ELF-1 (cell line): ENCODE results near the gene HHIPL1.

Source experiments
- DNase-seq: peaks from one replicate; pipeline ENCODE4 v3.0.0-alpha.2; 2016; ENCODE audit warnings: low read depth, low spot score

Gene HHIPL1

GRCh38 chr14:99644723-99645544 is at the start of gene HHIPL1:
HHIPL1 (plus strand) TSS chr14:99645129; CDS start chr14:99645208, 79 bp downstream.
- no peak for DNase-seq

- no peak for DNase-seq
Measured at GRCh38 chr14:99595524-99595923, 49.4 kb upstream of the HHIPL1 start.

GRCh38 chr14:99596071-99596627 is 48.8 kb upstream of the HHIPL1 start:
- no peak for DNase-seq

- DNase-seq, result no peak
Measured at GRCh38 chr14:99596772-99597171, 48.2 kb upstream of the HHIPL1 start.

DNA sequence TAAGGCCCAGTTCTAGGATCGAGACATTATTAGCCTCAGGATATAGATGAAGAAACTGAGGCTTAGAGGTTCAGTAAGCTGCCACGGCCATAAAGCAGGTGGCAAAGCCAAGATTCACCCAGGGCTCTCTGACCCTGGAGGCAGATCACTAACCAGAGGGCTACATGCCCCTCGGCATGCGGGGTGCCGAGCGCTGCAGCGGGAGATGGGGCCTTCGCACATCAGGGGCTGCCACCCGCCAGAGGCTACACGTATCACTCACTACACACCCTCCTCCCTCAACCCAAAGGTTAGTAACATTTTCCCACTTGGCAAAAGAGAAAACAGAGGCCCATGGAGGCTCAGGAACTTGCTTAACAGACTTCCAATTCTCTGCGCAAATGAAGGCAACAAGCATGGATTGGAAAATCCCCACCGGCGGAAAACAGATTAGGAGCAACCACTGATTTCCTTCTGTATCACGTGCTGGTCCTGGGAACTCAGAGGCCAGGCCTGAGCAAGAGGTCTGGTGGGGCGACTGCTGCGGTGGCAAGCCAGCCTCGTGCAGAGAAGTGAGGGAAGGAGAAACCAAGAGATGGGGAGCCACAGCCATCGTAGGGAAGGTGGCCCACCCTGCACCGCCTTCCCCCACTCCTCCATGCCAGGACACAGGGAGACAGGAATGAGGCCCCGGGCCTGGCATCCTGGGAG is 46.9 kb upstream of the HHIPL1 start:
- DNase-seq, result no peak

- DNase-seq, result no peak
Measured at GRCh38 chr14:99598774-99599173, 46.2 kb upstream of the HHIPL1 start.

DNA sequence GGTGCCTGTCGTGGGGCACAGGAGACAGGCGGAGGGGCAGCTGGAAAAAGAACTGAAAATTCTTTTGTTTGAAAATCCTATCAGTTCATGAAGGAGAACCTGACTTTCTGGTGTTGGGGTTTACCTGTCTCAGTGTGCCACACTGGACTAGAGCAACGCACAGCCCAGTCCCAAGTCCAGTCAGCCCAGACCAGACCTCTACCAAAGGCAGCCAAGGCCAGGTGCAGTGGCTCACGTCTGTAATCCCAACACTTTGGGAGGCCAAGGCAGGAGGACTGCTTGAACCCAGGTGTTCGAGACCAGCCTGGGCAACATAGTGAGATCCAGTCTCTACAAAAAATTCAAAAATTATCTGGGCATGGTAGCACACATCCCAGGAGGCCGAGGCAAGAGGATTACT is 45.5 kb upstream of the HHIPL1 start:
- no peak for DNase-seq

- no peak for DNase-seq
Measured at GRCh38 chr14:99600232-99600888, 44.6 kb upstream of the HHIPL1 start.

DNA sequence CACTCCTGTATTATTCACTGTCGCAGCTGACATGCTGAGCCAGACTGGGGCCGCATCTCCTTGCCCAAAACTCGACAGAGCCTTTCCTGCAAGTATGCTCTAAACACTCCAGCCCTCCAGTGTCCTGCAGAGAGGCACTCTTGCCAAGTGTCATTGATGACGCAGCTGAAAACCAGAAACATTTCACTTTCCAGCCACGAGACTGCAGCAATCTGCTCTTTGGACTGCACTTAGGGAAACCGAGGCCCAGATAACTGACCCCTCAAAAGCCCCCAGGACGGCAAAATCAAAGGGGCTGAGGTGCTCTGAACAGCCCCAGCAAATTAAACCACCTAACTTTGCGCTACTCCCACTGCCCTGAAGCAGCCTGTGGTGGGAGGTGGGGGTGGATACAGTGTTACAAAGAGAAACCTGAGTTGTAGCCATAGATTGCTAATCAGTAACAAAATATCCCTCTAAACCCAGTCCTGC is 43.5 kb upstream of the HHIPL1 start:
- DNase-seq, result no peak

DNA sequence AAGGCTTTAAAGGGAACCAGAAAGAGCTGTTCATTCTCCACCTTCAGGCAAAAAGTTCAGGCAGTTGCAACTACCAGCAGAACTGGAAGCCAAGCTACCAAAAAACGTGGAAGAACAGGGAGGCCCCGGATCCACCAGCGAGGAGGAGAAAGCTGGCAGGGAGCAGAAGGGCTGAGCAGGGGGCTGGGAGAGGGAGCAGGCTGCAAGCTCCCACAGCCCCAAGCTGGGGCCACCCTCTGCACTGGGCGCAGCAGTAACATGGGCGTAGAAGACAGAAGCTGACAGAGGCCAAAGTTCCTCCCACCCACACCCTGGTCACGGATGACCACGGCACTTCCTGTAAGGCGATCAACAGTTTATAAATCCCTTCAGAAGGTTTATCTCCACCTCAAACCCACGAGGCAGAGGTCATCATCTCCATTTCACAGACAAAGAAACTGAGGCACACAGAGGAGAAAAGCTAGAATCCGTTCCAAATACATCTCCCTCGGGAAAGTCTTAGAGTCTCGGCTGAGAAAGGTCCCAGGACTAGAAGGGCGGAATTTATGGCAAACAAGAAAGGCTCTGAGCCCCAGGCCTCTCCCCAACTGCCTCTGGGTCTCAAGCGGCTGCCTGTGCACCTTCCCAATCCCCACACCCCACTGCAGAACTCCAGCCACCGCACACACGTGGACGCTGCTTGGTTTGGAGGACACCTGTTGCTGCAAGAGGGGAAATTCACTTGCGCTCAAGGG is 42.7 kb upstream of the HHIPL1 start:
- DNase-seq, result no peak

GRCh38 chr14:99602788-99603415 is 42.0 kb upstream of the HHIPL1 start:
- DNase-seq, result no peak

DNA sequence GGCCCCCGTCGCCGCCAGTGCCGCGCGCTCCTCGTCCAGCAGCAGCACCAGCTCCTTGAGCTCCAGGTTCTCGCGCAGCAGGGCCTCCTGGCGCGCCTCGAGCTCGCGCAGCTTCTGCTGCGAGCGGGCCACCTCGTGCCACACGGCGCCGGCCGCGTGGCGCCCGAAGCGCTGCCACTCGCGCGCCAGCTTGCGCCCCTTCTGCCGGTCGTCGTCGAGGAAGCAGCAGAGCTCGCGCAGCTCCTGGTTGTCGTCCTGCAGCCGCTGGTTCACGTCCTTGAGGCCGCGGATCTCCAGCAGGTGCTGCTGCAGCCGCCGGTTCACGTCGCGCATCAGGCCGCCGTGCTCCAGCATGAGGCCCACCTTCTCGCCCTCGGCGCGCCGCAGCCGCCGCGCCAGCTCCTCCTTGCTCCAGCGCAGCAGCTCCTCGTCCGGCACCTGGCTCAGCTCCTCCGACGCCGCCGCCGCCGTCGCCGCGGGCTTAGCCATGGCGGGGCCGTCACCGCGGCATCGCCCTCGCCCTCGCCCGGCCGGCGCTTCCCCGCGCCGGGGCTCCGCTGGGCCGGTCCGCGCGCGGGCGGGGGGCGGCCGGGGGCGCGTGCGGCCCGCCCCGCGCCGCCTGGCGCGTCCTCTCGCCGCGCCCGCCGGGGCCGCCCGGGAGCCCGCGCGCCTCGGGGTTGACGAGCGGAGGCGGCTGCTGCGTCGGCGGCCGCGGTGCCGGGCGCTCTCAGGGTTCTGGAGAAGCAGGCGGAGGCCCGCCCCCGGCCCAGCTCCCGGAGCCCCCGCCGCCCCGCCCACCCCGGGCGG is 41.3 kb upstream of the HHIPL1 start, which contains the start of gene CCDC85C:
CCDC85C (minus strand) TSS at position 737 of the 807 bp plus-strand sequence; CDS start at position 489, 248 bp downstream.
- peak; percentile 66 for DNase-seq

GRCh38 chr14:99604278-99604765 is 40.6 kb upstream of the HHIPL1 start:
- DNase-seq, result peak; percentile 97

DNA sequence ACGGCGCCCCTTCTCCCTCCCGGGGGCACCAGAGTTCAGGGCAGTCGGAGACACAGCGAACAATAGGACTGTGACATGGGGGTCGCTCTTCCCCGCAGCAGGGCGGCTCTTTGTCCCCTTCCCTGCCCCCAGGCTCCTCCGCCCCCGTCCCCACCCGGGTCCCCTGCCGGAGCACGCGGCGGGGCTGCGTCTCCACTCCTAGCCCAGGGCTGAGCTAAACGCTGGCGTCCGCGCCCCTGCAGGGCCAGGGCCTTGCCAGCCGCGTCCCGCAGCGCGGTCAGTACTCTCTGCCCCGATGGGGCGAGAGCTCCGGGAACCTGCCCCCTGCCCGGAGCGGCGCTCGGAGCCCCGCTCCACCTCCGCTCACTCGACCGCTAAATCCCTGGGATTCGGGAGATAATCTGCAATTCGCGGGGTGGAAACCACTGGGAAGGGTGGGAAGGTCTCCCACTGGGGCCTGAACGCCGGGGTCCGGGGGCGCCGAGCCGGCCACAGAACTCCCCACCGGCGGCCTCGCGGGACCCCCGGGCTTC is 40.1 kb upstream of the HHIPL1 start:
- peak; percentile 65 for DNase-seq

GRCh38 chr14:99605299-99605961 is 39.5 kb upstream of the HHIPL1 start:
- peak; percentile 74 for DNase-seq

GRCh38 chr14:99606359-99606758 is 38.6 kb upstream of the HHIPL1 start:
- DNase-seq, result peak; percentile 69

DNA sequence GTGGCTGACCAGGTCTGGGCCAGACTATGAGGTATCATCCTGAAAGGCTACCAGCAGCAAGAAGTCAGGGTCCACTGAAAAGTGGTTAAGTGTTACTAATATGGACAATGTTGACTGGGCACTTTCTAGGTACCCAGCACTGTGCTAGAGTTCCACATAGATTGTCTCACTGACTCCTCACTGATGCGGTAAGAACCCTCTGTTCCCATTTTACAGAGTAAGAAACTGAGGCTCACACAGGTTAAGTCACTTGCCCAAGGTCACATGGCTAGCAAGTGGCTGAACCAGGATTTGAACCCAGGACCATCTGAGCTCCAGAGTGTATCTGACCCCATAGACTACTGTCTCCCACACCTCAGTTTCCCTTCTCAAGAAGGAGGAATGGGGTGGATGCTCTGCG is 36.3 kb upstream of the HHIPL1 start:
- DNase-seq, result no peak

GRCh38 chr14:99609245-99610170 is 35.4 kb upstream of the HHIPL1 start:
- no peak for DNase-seq
